B cell (primary cell): ENCODE data around the gene MBOAT1. TPM values are rescaled to one million over a fixed set of nuclear protein-coding genes. Genes with fewer than 3 reads are reported as not detected.
"Not testable (repeated sequence)": the region's sequence is repeated elsewhere in the genome, so short reads cannot be mapped to it uniquely, and the experiment has no call there.

ENCODE experiments used
- ATAC-seq: fragments of 200-7000 bp; cut with Tn5 transposase; one replicate; pipeline ENCODE4 v1.10.0; 2021; ENCODE audit warnings: low read depth, mild to moderate bottlenecking, moderate number of reproducible peaks, moderate library complexity
- CTCF ChIA-PET: fragments of 350-600 bp; sonication (Branson Sonifier 250); formaldehyde crosslinking; loops from one replicate; lab custom pipeline; 2021; ENCODE audit warnings: antibody characterized with exemption, inconsistent platforms; lab: Charles Lee
- POLR2A ChIA-PET: fragments of 350-600 bp; sonication (Branson Sonifier 250); formaldehyde crosslinking; loops from one replicate; lab custom pipeline; 2021; ENCODE audit warnings: antibody characterized with exemption; lab: Charles Lee
- DNase-seq: peaks from one replicate; pipeline ENCODE4 v3.0.0; 2013
- H2AFZ ChIP-seq: 2 replicates; pipeline ENCODE4 v1.6.1; 2012; ENCODE audit warnings: mild to moderate bottlenecking, low read depth, low read length; ENCODE audit not compliant: insufficient read depth, poor library complexity, severe bottlenecking
- H3K27ac ChIP-seq, 2 donors: 1 replicate in 1 of 2; 2 replicates in 1 of 2; pipeline ENCODE4 v1.5.1; 2012 to 2013; ENCODE audit warnings: low read length in 2 of 2, mild to moderate bottlenecking in 2 of 2, moderate library complexity in 1 of 2
- H3K27me3 ChIP-seq, 4 experiments: fragments of 200-600 bp in 1 of 4; sonication (generic) in 1 of 4; replicated peaks in 1 of 4; 1 replicate in 2 of 4; 2 replicates in 2 of 4; pipeline versions ENCODE4 v1.6.1 to v1.7.0; 2013 to 2016; ENCODE audit warnings: low read length in 3 of 4, mild to moderate bottlenecking in 2 of 4, mixed read lengths in 1 of 4, moderate library complexity in 1 of 4; ENCODE audit not compliant: insufficient read depth in 4 of 4, control insufficient read depth in 3 of 4; ENCODE audit errors: control extremely low read depth in 1 of 4
- H3K36me3 ChIP-seq, 2 experiments: replicated peaks in 1 of 2; 1 replicate in 1 of 2; 2 replicates in 1 of 2; pipeline versions ENCODE4 v1.6.1 to v1.7.1; 2013; ENCODE audit warnings: low read length in 1 of 2; ENCODE audit not compliant: insufficient read depth in 2 of 2, control insufficient read depth in 1 of 2; ENCODE audit errors: control extremely low read depth in 1 of 2, extremely low read depth in 1 of 2
- H3K4me1 ChIP-seq, 2 donors: fragments of 200-600 bp in 1 of 2; sonication (generic) in 1 of 2; 1 replicate in 1 of 2; 2 replicates in 1 of 2; pipeline versions ENCODE4 v1.5.1 to v1.6.1; 2013 to 2017; ENCODE audit warnings: low read length in 2 of 2; ENCODE audit not compliant: control insufficient read depth in 2 of 2, insufficient read depth in 2 of 2
- H3K4me2 ChIP-seq: replicated peaks from 2 replicates; pipeline ENCODE3; 2012; ENCODE audit warnings: mild to moderate bottlenecking, low read depth, low read length; ENCODE audit not compliant: poor library complexity, severe bottlenecking
- H3K4me3 ChIP-seq, 5 experiments: fragments of 200-600 bp in 1 of 5; sonication (generic) in 1 of 5; 1 replicate in 3 of 5; 2 replicates in 2 of 5; pipeline versions ENCODE4 v1.5.1 to v1.7.0; 2011 to 2016; ENCODE audit warnings: low read length in 4 of 5, mild to moderate bottlenecking in 4 of 5, low read depth in 2 of 5, control low read depth in 1 of 5, moderate library complexity in 1 of 5; ENCODE audit not compliant: insufficient read depth in 1 of 5; ENCODE audit errors: control extremely low read depth in 1 of 5, extremely low read depth in 1 of 5
- H3K79me2 ChIP-seq: fragments of 200-600 bp; sonication (generic); one replicate; pipeline ENCODE4 v1.6.0; 2016; ENCODE audit warnings: low read length; ENCODE audit not compliant: control insufficient read depth, insufficient read depth
- H3K9ac ChIP-seq: fragments of 200-600 bp; sonication (generic); 2 replicates; pipeline ENCODE4 v1.6.1; 2017; ENCODE audit warnings: mild to moderate bottlenecking, low read length, moderate library complexity
- H3K9me3 ChIP-seq, 3 donors: one replicate each; pipeline versions ENCODE4 v1.6.1 to v1.7.1; 2013; ENCODE audit warnings: low read length in 2 of 3; ENCODE audit not compliant: control insufficient read depth in 2 of 3, insufficient read depth in 1 of 3; ENCODE audit errors: control extremely low read depth in 1 of 3
- H4K20me1 ChIP-seq: 2 replicates; pipeline ENCODE4 v1.6.0; 2012; ENCODE audit warnings: mild to moderate bottlenecking, low read length; ENCODE audit not compliant: insufficient read depth, control insufficient read depth, poor library complexity, severe bottlenecking
- H3K27ac Mint-ChIP-seq: one replicate; pipeline ENCODE4 v1.8.0; 2021; ENCODE audit warnings: mixed read lengths
- H3K27me3 Mint-ChIP-seq: one replicate; pipeline ENCODE4 v1.8.0; 2021; ENCODE audit warnings: mixed read lengths
- H3K4me1 Mint-ChIP-seq: one replicate; pipeline ENCODE4 v1.8.0; 2021; ENCODE audit warnings: mixed read lengths
- H3K4me3 Mint-ChIP-seq: one replicate; pipeline ENCODE4 v1.8.0; 2021; ENCODE audit warnings: mixed read lengths
- H3K9me3 Mint-ChIP-seq: one replicate; pipeline ENCODE4 v1.8.0; 2022; ENCODE audit warnings: mixed read lengths; ENCODE audit not compliant: insufficient read depth
- CTCF ChIP-seq: fragments of 200-600 bp; IDR thresholded peaks from one replicate; pipeline ENCODE4 v1.8.0; 2022; ENCODE audit warnings: antibody characterized with exemption, mild to moderate bottlenecking
- EZH2 ChIP-seq: IDR thresholded peaks from 2 replicates; pipeline ENCODE4 v1.6.1; 2012; ENCODE audit warnings: borderline replicate concordance, low read depth, mild to moderate bottlenecking, moderate library complexity, low read length; ENCODE audit not compliant: insufficient read depth, poor library complexity, severe bottlenecking
- WGBS: methylation state at CpG from one replicate; pipeline ENCODE4 v1.1.5; 2013; ENCODE audit warnings: missing lambda C conversion rate; ENCODE audit not compliant: insufficient coverage; 5-methylcytosine and 5-hydroxymethylcytosine counted together
- intact Hi-C: fragments of 100-400 bp; cut with micrococcal nuclease; formaldehyde crosslinking; loops from one replicate; pipeline ENCODE4 v1.10.0; 2022
- polyA plus RNA-seq: library from polyadenylated mRNA; depleted of rRNA; stranded (reverse); fragments of >200 nt; gene quantifications from 2 replicates; pipeline ENCODE4 v1.2.3, GENCODE V29; 2012
- total RNA-seq, 2 donors: library from RNA; stranded (reverse); fragments of 120-200 nt in 1 of 2; gene quantifications; 1 replicate in 1 of 2; 2 replicates in 1 of 2; pipeline versions ENCODE4 v1.2.3 to v1.2.4, GENCODE V29; 2013 to 2022

Gene MBOAT1
- total and polyA plus RNA-seq, 2 donors (not counting 1 experiment from before 2014, with no cell fraction given) = 5.4 to 8.1 TPM

GRCh38 chr6:20141931-20142330 lies 70.3 kb downstream of the MBOAT1 start:
- H3K9me3 Mint-ChIP-seq = no peaks in the 10 kb centered on the region
- no CpG with 5 or more reads among the region's 2 CpGs for WGBS
- Histone ChIP-seq H3K27ac (no peak overlapping the region), H3K4me1 (no peaks in the 10 kb centered on the region), H3K79me2 (no peaks in the 10 kb centered on the region), H3K9ac (no peak overlapping the region), H3K4me3 (no peak overlapping the region), H3K27me3 (no peaks in the 10 kb centered on the region), H3K9me3 (peaks cover 0 to 5% (median 0%) of the 10 kb centered on the region in 3 donors), H3K36me3 (peaks cover 0 to 14% of the 10 kb centered on the region in 2 experiments), H2AFZ (no peak overlapping the region), H4K20me1 (no peaks in the 10 kb centered on the region), H3K4me2 (no peak overlapping the region)
- H3K4me3 Mint-ChIP-seq = no peak overlapping the region
- CTCF ChIA-PET = no interaction called here
- TF ChIP-seq CTCF = no peak
- no peak for TF ChIP-seq EZH2
- intact Hi-C loops = no loop called here
- no peaks in the 10 kb centered on the region for H3K27me3 Mint-ChIP-seq
- H3K27ac Mint-ChIP-seq = no peak overlapping the region
- ATAC-seq (no peak), DNase-seq (no peak)
- POLR2A ChIA-PET = no interaction called here
- no peaks in the 10 kb centered on the region for H3K4me1 Mint-ChIP-seq

GRCh38 chr6:20139127-20139963 lies 72.9 kb downstream of the MBOAT1 start:
- H4K20me1 ChIP-seq, H3K4me2 ChIP-seq, H3K27me3 Mint-ChIP-seq, H3K79me2 ChIP-seq, H2AFZ ChIP-seq, H3K4me3 ChIP-seq, intact Hi-C loops, H3K27ac Mint-ChIP-seq, H3K4me1 Mint-ChIP-seq, H3K9me3 ChIP-seq, H3K27ac ChIP-seq, ATAC-seq, H3K27me3 ChIP-seq, H3K9me3 Mint-ChIP-seq, H3K9ac ChIP-seq, H3K4me3 Mint-ChIP-seq, POLR2A ChIA-PET, H3K4me1 ChIP-seq, DNase-seq: not testable (repeated sequence)
- WGBS = 85% methylated on average over 5 of the region's 11 CpGs
- H3K36me3 ChIP-seq = peaks cover 0 to 14% of the 10 kb centered on the region in 2 experiments
- CTCF ChIA-PET = interaction anchor here (1.2 kb wide), 1 partner anchor 13 kb away, joined by 3 read pairs; no protein-coding TSS in a partner anchor
